Adipose tissue (tissue), 3 donors: ENCODE data around the gene RB1. TPM values are rescaled to one million over a fixed set of nuclear protein-coding genes. Genes with fewer than 3 reads are reported as not detected.

Experiments used
- H3K27ac ChIP-seq: one replicate; pipeline ENCODE4 v1.5.1; 2013; ENCODE audit warnings: low read depth, low read length
- WGBS, 3 donors: extraction: QIAGEN DNeasy Blood & Tissue Kit; methylation state at CpG; one replicate each; pipeline ENCODE4 v1.1.7; 2013; 5-methylcytosine and 5-hydroxymethylcytosine counted together
- polyA plus RNA-seq, 3 donors: library from polyadenylated mRNA; stranded (reverse); fragments of 200-250 nt; gene quantifications; one replicate each; pipeline ENCODE4 v1.2.3, GENCODE V29; 2013
- donor health status: healthy with polysubstance abuse.
- donor health status: Bipolar disorder and iron deficiency.
- donor health status: healthy.

The RB1 gene
- polyA plus RNA-seq, 3 donors: 5.7 to 16.8 (median 13.2) TPM

DNA sequence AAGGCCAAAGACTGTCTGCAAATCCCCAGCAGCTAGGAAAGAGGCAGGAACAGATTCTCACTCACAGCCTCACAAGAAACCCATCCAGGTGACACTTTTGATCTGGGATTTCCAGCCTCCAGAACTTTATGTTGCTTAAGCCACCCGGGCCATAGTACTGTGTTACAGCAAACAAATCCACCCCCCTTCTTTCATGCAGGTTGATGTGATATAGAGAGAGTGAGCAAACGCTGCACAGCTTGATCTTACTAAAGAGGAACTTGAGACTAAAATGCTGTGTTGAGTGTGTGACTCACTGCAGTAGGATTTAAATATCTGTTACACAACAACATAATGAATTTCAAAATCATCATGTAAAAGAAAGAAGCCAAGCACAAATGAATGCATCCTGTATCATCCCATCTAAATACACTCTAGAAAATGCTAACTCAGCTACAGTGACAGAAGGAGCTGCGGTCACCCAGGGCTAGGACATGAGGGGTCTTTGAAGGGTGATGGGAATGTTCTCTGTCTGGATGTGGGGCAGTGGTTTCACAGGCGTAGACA, 197.2 kb downstream of the RB1 start:
- no peak overlapping the region for H3K27ac ChIP-seq
- WGBS, 3 donors: 54 to 80% (median 59%) methylated on average over 4 of the region's 4 CpGs

DNA sequence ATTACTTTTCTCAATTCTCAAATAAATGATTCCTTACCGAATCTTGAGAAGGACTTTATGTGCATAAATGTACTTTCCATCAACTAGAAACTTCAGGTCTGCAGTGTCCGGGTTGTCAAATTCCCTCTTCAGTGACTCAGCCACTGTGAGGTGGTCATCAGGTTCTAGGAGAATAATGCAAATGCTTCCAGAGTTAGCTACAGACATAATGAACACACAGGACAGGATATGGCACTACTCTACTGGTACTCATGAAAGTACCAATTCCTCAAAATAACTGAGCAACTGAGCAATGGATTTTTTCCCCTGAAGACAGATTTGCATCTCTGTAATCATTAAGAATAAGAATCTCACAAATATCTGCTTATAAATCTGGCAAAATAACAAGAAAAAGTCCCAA, 198.2 kb downstream of the RB1 start:
- no peak overlapping the region for H3K27ac ChIP-seq
- WGBS, 3 donors: 85 to 92% (median 88%) methylated on average over 2 of the region's 2 CpGs

DNA sequence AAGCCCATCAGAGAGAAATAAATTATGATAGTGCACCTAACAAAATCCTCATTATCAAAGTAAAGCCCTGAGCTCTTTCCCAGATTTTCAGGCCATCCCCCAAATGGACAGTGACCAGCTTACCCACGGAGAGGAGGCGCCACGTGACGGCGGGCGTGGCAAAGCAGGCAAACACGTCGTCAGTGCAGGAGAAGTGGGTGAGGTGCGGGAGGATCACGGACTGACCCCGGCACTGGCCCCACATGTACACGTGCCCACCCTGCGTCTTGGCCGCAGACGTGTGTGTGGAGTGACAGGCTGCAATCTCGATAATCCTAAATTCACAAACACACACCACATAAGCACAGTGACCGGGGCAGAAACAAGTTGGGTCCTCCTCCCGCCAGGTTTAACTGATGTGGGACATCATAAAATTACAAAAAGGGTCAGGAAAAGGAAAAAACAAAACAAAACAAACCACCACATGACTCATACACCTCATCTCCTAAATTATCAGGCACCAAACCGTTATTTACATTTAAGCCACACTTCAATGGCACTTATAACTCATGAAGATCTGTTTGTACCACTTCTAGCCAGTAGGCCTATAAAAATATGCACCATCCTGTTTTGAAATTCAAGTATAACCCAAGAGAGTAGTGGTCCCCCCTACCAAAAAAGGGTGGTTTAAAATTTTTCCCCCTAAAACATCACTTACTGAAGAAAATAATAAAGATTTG, 199.2 kb downstream of the RB1 start:
- H3K27ac ChIP-seq: no peak overlapping the region
- 92 to 95% (median 93%) methylated on average over 19 of the region's 19 CpGs for WGBS, 3 donors

DNA sequence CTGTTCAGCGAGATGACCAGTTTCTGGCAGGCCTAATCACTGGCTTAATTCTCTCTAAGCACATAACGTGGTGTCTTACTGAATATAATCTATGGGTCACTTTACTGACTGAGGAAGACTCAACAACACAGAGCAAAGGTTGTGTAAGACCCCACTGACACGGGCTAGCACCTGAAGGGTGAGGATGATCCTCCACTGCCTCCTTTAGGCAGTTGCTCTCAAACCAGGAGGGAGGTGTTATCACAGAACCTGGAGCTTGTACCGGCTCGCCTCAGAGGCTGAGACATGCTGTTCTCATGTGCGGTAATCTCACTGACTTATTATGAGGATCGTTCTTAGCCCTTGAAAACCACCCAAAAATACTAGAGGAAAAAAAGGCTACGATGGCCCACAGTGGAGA, 201.1 kb downstream of the RB1 start:
- no peak overlapping the region for H3K27ac ChIP-seq
- 90 to 93% (median 91%) methylated on average over 8 of the region's 8 CpGs for WGBS, 3 donors

DNA sequence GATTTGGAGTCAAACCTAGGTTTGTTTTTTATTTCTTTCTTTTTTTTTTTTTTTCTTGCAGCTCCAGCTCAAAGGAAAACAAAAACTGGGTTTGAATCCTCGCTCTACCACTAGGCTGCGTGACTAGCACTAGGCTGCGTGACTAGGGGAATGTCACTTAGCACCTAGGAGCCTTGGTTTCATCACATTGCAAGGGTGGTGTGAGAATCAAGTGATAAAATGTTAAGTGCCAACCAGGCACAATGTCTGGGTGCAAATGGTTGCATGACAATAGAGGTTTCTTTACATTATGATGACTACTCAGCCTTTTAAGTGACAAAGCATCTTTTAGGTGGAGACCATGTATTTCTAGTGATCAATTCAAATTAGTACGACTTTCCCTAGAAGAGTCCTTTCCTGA, 201.5 kb downstream of the RB1 start:
- WGBS, 3 donors: 83 to 93% (median 85%) methylated on average over 4 of the region's 4 CpGs
- no peak overlapping the region for H3K27ac ChIP-seq

DNA sequence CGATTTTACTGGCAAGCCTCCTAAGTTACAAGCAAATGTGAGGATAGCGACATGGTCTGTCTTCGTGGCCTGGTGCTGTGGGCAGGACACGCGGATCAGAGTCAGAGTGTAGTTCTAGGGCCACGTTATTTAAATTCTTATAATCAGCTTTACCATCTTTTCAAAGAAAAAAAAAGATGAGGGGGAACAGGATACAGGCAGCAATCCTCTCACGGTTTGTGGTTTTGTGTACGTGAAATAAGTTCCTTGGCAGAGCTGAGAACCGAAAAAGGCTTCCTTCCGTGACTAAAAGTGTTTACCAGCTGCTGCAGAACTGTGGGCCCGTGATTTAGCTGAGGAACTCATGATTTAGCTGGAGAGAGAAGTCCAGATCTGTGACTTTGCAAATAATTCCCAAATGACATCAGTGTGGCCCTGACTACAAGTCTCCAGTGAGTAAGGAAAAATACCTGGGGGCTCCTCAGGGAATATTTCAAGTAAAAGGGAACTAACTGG, 202.1 kb downstream of the RB1 start:
- WGBS, 3 donors: 40 to 72% (median 47%) methylated on average over 11 of the region's 11 CpGs
- no peak overlapping the region for H3K27ac ChIP-seq

DNA sequence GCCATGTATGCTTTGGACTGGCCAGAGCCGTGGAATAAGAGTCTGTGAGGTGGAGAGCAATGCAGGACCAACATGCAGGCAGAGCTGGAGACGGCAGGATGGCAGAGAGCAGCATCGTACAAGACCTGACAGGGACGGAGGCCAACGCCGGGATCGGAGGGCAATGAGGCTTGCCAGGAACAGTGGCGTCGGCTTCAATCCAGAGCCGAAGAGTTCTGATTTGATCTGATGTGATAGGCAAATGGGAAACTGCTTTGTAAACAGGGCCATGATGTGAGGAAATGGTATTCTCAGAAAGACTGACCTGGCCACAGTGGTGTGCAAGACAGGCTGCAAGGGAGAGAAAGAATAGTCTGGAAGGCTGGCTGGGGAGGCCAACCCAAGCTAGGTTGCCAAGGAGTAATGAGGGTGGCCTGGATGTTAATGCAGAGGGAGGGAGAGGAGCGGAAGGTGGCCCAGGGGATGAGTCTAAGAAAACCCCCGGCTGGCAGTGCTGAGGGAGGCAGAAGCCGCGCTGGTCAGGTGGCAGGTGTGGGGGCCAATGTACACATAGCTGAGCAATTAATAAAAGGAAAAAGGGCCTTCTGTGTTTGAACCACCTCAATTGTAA, 202.6 kb downstream of the RB1 start:
- WGBS, 3 donors: 60 to 76% (median 63%) methylated on average over 14 of the region's 14 CpGs
- no peak overlapping the region for H3K27ac ChIP-seq

DNA sequence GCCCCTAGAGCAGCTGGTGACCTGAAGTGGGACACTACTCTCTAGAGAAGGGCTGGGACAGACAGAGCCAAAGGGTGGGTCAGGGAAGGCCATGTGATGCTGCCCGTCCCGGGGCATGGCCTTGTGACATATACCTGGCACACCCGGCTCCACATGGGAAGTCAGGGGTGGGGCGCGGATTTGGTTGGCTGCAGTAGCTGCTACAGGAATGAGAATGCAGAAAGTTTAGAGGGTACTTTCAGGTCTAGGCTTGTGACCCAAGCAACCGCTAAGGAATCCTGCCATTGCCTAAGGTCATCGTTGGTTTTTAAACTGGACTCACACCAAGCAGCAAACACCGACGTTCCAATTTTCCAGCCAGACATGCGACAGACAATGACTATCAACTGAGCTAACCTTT, 203.5 kb downstream of the RB1 start:
- no peak overlapping the region for H3K27ac ChIP-seq
- 82 to 86% (median 86%) methylated on average over 10 of the region's 10 CpGs for WGBS, 3 donors

DNA sequence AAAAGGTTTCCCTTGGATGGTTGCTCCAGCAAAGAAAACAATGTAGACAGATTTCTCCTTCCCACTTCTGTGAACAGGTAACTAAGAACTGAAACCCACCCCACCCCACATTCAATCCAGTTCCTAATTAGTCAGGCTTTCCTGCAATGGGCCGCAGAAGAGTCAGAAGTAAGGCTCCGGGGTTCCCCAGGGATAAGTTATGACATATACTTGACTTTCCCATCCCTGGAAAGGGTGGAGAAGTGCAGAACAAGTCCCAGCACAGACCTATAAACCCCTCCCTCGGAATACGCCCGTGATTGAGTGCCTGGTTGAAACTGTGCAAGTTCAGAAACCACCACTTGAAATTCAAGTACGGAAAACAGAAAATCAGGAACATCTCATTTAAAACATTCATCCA, 204.5 kb downstream of the RB1 start:
- 88 to 95% (median 89%) methylated on average over 6 of the region's 6 CpGs for WGBS, 3 donors

DNA sequence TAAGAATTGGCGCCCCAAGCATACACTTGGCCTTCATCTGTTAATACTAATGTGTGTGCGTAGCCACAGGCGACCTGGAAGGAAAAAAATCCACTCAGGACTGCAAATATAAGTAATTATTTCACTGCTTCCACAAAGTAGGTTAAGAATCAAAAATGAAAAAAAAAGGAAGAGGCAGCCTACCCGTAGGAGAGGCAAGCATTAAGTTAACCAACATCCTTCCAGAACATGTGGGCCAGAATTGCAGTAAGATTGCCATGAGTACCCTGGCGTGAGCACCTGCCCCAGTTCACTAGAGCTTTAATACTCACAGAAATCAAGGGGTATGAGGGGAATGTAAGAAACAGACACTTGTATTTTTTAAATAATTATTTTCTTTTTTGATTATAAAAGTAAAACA, 207.1 kb downstream of the RB1 start:
- no peak overlapping the region for H3K27ac ChIP-seq
- WGBS, 3 donors: 75 to 83% (median 77%) methylated on average over 5 of the region's 5 CpGs

More for the DNA sequence above, 204.5 kb downstream of the RB1 start:
- H3K27ac ChIP-seq: no peak overlapping the region

DNA sequence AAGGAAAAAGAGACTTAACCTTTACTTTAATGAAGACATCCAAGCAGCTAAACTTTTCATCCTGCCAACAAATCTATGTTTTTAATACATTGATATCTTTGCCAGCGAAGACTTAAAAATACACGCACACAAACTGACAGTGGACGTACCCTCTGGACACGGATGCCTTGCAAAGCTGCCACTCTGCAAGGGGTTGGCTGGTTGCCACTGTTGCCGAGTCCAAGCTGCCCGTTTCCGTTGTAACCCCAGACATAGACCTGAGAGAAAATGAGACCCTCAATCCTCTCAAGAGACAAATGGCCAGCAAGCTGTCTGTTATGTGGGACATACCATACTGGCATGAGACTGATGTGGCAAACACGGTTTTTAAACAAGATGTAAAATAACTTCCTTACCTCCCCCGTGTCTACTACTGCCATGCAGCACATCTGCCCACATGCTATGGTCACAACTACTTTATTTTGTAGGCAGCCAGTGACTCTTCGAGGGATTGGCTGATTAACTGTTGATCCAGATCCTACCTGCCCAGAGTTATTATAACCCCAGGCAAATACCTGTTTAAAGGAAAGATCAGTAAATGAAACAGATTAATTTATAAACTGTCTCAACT, 208.2 kb downstream of the RB1 start:
- no peak overlapping the region for H3K27ac ChIP-seq
- 61 to 75% (median 62%) methylated on average over 10 of the region's 10 CpGs for WGBS, 3 donors

DNA sequence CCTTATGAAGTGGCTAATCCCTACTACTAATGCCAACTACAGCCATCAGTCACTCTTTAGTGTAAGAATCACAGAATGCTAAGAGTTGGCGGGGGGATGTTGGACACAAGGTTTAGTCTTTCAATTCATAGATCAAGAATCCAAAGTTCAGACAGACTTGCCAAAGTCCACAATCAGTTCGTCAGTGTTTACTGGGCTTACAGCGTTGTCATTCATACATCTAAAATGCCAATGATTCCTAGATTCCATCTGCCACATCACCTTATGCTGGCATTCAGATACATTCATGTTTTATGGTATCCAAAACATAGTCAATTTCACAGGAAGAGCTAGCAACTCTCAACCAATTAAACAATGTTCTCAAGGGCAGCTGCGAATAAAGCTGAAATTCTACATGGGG, 211.2 kb downstream of the RB1 start:
- whole genome bisulfite sequencing, 3 donors: 88 to 96% (median 95%) methylated on average over 4 of the region's 4 CpGs
- H3K27ac ChIP-seq: no peak overlapping the region

DNA sequence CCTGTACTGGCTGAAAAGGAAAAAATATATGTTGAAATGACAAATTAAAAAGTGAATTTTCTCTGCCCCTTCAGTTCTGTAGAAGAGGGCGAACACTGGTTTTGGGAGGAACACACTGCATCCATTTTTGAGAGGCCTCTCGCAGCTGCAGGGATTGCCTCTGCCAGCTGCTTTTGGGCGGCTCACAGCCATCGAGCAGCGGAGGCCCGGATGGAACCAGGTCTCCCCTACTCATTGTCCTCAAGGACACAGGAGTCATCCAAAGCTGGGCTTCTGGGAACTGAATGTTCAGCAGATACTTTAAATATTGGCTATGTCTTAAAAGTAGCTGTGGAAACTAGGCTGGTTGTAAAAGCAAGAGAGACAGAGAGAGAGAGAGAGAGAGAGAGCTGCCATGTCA, 212.2 kb downstream of the RB1 start:
- H3K27ac ChIP-seq: no peak overlapping the region
- WGBS, 3 donors: 81 to 94% (median 82%) methylated on average over 6 of the region's 6 CpGs

DNA sequence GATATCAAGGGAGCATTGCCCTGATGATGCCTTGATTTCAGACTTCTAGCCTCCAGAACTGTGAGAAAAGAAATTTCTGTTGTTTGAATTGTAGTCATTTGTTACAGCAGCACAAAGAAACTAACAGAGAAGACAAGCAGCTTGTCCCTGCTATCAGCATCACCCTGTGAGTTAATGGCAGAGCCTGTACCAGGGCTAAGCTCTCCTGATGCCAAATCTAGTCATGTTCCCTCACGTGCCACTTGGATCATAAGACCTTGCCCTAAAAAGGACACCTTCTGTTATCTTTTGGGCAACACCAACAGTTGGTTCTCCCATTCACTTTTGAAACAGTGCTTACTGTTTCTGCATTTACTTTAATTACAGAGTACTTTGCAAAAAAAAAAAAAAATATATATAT, 214.5 kb downstream of the RB1 start:
- H3K27ac ChIP-seq: no peak overlapping the region
- WGBS, 3 donors: 93 to 98% (median 96%) methylated on average over 1 of the region's 1 CpG

DNA sequence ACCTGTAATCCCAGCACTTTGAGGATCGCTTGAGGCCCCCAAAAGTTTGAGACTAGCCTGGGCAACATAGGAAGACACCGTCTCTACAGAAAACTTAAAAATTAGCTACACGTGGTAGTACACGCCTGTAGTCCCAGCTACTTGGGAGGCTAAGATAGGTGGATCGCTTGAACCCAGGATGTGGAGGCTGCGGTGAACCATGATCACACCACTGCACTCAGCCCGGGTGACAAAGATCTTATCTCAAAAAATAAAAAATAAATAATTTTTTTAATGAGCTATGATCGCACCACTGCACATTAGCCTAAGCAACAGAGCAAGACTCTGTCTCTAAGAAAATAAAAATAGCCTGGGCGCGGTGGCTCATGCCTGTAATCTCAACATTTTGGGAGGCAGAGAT, 222.7 kb downstream of the RB1 start:
- 92 to 96% (median 96%) methylated on average over 10 of the region's 10 CpGs for WGBS, 3 donors
- no peak overlapping the region for H3K27ac ChIP-seq

DNA sequence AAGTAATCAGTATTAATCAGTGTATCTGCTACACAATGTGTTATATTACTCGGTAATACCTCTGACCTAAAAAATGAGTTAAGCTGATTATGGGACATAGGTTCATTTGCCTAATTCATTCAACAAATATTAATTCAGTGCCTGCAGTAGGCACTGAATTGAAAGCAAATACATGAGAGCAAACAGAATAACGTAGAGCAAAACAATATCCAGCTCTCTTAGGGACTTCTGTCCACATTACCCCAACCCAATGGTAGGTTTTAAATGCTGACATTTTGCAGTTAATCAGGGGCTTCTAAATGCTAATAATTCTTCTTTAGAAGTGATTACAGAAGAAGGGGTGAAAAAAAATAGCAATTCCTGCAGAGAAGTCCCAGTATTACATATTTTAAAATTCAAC, 224.4 kb downstream of the RB1 start:
- no peak overlapping the region for H3K27ac ChIP-seq
- WGBS, 3 donors: 33 to 66% (median 56%) methylated on average over 2 of the region's 2 CpGs

DNA sequence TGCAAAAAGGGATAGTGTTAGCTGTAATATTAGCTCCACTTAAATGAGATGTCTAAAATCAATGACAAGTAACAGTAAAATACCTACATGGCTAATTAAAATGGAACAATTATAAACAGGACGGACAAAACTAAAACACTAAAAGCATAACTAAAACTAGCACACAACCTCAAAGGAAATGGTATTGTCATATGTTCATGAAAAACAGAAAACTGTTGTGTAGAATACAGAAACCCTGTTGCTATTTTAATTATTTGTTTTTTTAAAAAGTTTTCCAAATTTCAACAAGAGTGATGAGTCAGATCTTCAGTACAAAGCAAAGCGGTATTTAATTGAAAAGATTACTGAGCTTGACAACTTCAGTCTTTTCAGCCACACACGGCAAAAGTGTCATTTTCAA, 225.2 kb downstream of the RB1 start:
- 82 to 90% (median 83%) methylated on average over 3 of the region's 3 CpGs for WGBS, 3 donors
- H3K27ac ChIP-seq: no peak overlapping the region

DNA sequence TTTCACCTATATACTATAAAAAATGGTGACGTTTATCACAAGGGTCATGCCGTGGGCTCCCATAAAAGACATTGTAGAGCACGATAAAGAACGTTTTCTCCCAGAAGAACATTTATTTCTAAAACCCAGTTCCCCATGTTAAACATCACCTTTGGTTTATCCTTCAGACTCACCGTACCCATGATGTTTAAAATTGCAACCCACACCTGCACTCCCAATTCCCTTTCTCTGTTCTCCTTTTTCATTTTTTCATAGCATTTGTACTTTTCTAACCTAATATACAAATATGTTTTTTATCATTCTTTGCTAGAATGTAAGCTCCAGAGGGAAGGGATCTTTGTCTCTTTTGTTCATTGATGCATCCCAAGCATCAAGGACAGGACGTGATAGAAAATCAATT, 227.3 kb downstream of the RB1 start:
- H3K27ac ChIP-seq: no peak overlapping the region
- WGBS, 3 donors: 89 to 95% (median 91%) methylated on average over 6 of the region's 6 CpGs
